Left ventricle myocardium inferior (tissue), 1 donor: ENCODE measurements around the gene MAPK8IP1. TPM values are rescaled to one million over a fixed set of nuclear protein-coding genes. Genes with fewer than 3 reads are reported as not detected.

Source experiments
- DNase-seq: peaks from one replicate; pipeline ENCODE4 v3.0.0-alpha.2; 2020
- H3K27ac ChIP-seq: fragments of 200-600 bp; replicated peaks from 2 replicates; pipeline ENCODE4 v1.8.0; 2021
- H3K27me3 ChIP-seq: fragments of 200-600 bp; 2 replicates; pipeline ENCODE4 v1.8.0; 2021; ENCODE audit warnings: low read depth
- H3K36me3 ChIP-seq: fragments of 200-600 bp; 2 replicates; pipeline ENCODE4 v1.8.0; 2021
- H3K4me1 ChIP-seq: fragments of 200-600 bp; 2 replicates; pipeline ENCODE4 v1.8.0; 2021
- H3K4me3 ChIP-seq: fragments of 200-600 bp; 2 replicates; pipeline ENCODE4 v1.8.0; 2021; ENCODE audit warnings: mild to moderate bottlenecking, moderate library complexity
- H3K9me3 ChIP-seq: fragments of 200-600 bp; replicated peaks from 2 replicates; pipeline ENCODE4 v1.8.0; 2021
- intact Hi-C: fragments of 100-400 bp; cut with micrococcal nuclease; formaldehyde crosslinking; loops from one replicate; pipeline ENCODE4 v1.11.0; 2022
- total RNA-seq: library from RNA; stranded (reverse); fragmentation: NEBNext Ultra II Directional; extraction: Animal tissue kit (Norgen Biotek cat#: 25700); gene quantifications from one replicate; pipeline ENCODE4 v1.2.1, GENCODE V29; 2021
- TF ChIP-seq, protein P1 (sequence below): fragments of 200-600 bp; IDR thresholded peaks from 2 replicates; pipeline ENCODE4 v1.8.0; 2021; ENCODE audit warnings: antibody characterized with exemption, mild to moderate bottlenecking, borderline replicate concordance
- donor health status: DM: no; HTN: yes; CAD: no; lungs with severe emphysema.

Gene MAPK8IP1
- total RNA-seq, 1 donor from 2014 or later, result 4.6 TPM

DNA sequence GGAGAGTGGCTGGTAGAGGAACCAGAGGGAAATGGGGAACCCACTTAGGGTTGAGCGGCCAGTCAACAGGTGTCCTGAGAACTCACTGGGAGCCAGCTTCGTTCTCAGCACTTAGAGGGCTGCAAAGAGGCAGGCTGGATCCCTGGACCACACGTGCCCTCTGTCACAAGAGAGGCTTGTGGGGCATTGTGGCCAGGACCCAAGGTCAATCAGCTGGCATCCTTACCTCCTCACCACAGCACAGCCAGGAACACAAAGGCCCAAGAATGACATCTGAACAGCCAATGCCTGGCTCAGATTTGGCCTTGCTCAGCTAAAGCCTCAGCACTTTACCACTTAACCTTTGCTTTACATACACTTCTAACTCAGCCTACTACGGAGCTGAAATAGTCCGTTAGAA is 7.4 kb downstream of the MAPK8IP1 start:
- H3K9me3 ChIP-seq, result no peaks in the 10 kb centered on the region
- no peak overlapping the region for H3K27ac ChIP-seq
- DNase-seq, result no peak
- H3K36me3 ChIP-seq, result no peaks in the 10 kb centered on the region
- no peak overlapping the region for H3K4me3 ChIP-seq
- H3K4me1 ChIP-seq, result peaks cover 7% of the 10 kb centered on the region
- intact Hi-C loops, result no loop called here
- TF ChIP-seq, protein P1, sequence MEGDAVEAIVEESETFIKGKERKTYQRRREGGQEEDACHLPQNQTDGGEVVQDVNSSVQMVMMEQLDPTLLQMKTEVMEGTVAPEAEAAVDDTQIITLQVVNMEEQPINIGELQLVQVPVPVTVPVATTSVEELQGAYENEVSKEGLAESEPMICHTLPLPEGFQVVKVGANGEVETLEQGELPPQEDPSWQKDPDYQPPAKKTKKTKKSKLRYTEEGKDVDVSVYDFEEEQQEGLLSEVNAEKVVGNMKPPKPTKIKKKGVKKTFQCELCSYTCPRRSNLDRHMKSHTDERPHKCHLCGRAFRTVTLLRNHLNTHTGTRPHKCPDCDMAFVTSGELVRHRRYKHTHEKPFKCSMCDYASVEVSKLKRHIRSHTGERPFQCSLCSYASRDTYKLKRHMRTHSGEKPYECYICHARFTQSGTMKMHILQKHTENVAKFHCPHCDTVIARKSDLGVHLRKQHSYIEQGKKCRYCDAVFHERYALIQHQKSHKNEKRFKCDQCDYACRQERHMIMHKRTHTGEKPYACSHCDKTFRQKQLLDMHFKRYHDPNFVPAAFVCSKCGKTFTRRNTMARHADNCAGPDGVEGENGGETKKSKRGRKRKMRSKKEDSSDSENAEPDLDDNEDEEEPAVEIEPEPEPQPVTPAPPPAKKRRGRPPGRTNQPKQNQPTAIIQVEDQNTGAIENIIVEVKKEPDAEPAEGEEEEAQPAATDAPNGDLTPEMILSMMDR, result no peak
- H3K27me3 ChIP-seq, result no peaks in the 10 kb centered on the region

GRCh38 chr11:45894555-45895247 is 9.2 kb downstream of the MAPK8IP1 start:
- intact Hi-C loops, result no loop called here
- Histone ChIP-seq H3K4me1 (peaks cover 21% of the 10 kb centered on the region), H3K9me3 (no peaks in the 10 kb centered on the region), H3K4me3 (no peak overlapping the region), H3K27me3 (no peaks in the 10 kb centered on the region), H3K36me3 (no peaks in the 10 kb centered on the region), H3K27ac (no peak overlapping the region)
- DNase-seq, result no peak
- TF ChIP-seq, protein P1, result no peak

- TF ChIP-seq, protein P1, result no peak
- Histone ChIP-seq H3K27me3 (no peaks in the 10 kb centered on the region), H3K9me3 (no peaks in the 10 kb centered on the region), H3K27ac (no peak overlapping the region), H3K4me3 (no peak overlapping the region), H3K36me3 (no peaks in the 10 kb centered on the region), H3K4me1 (peaks cover 28% of the 10 kb centered on the region)
- intact Hi-C loops, result no loop called here
- no peak for DNase-seq
Measured at GRCh38 chr11:45895553-45896259, 10.3 kb downstream of the MAPK8IP1 start.

DNA sequence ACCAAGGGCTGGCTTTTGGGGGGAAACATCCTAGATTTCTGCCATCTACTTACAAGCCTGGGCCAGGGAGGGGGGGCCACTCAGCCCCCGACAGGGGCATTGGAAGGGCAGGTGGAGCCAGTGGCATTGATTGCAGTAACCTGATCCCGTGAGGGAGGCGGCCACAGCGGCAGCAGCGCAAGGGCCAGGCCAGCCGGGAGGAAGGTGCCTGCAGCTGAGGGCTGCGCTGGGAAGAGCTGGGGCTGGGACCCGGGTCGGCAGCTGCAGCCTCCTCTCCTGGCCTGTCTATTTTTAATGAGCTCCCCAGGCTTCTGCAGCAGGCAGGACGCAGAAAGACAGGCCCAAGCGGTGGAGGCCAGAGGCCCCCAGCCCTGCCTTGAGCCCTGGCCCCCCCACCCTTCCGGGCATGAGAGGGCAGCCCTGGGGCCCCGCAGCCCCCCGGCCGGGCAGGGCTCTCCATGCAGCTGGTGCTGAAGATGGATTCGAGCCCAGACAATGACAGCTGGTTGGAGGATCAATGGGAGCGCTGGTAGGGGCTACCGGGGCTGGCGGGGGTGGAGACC is 11.1 kb downstream of the MAPK8IP1 start:
- H3K36me3 ChIP-seq, result no peaks in the 10 kb centered on the region
- intact Hi-C loops, result no loop called here
- no peaks in the 10 kb centered on the region for H3K27me3 ChIP-seq
- TF ChIP-seq, protein P1, result no peak
- H3K4me1 ChIP-seq, result peaks cover 36% of the 10 kb centered on the region
- H3K9me3 ChIP-seq, result no peaks in the 10 kb centered on the region
- DNase-seq, result no peak
- H3K4me3 ChIP-seq, result no peak overlapping the region
- H3K27ac ChIP-seq, result no peak overlapping the region

DNA sequence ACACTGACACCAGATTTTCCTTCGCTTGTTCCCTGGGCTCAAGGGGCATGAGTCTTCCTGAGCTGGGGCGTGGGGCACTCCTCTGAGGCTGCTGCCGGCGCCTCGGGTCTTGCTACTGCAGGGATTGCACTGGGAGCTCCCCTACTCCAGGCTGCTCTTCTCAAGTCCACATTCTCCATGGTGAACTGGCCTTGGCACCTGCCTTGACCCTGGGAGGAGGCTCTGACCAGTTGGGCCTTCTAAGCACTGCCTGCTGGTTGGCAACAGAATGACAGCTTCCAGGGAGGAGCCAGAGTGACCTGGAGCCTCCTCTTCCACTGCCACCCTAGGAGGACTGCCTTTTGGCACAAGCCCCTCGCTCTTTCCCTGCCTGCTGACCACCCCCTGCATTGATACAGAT is 12.1 kb downstream of the MAPK8IP1 start:
- H3K4me1 ChIP-seq, result peaks cover 34% of the 10 kb centered on the region
- no peak overlapping the region for H3K4me3 ChIP-seq
- H3K27ac ChIP-seq, result no peak overlapping the region
- peaks cover under 1% of the 10 kb centered on the region for H3K36me3 ChIP-seq
- no peak for DNase-seq
- TF ChIP-seq, protein P1, result no peak
- no peaks in the 10 kb centered on the region for H3K27me3 ChIP-seq
- intact Hi-C loops, result no loop called here
- H3K9me3 ChIP-seq, result no peaks in the 10 kb centered on the region
